H7 (cell line): Measurements from ENCODE around the gene KIF16B. TPM values are rescaled to one million over a fixed set of nuclear protein-coding genes. Genes with fewer than 3 reads are reported as not detected.

Source experiments
- DNase-seq: peaks from one replicate; pipeline ENCODE4 v3.0.0; 2012
- H3K27me3 ChIP-seq: 2 replicates; pipeline ENCODE4 v1.6.0; 2011; ENCODE audit warnings: mild to moderate bottlenecking, low read length; ENCODE audit not compliant: control insufficient read depth, insufficient read depth
- H3K36me3 ChIP-seq: replicated peaks from 2 replicates; pipeline ENCODE4 v1.5.1; 2011; ENCODE audit warnings: low read length; ENCODE audit not compliant: control insufficient read depth, insufficient read depth
- H3K4me3 ChIP-seq: 2 replicates; pipeline ENCODE4 v1.5.1; 2011; ENCODE audit warnings: low read depth, mild to moderate bottlenecking, control low read depth, low read length, moderate library complexity; ENCODE audit not compliant: insufficient read depth
- total RNA-seq: library from RNA; depleted of rRNA; stranded (reverse); fragments of >200 nt; shearing (Covaris generic); gene quantifications from 2 replicates; pipeline ENCODE4 v1.2.3, GENCODE V29; 2014

Gene KIF16B
- total RNA-seq, 1 experiment from 2014 or later: 7.4 TPM

GRCh38 chr20:16366529-16366928 lies 206.7 kb downstream of the KIF16B start:
- DNase-seq: no peak
- H3K36me3 ChIP-seq: no peaks in the 10 kb centered on the region
- H3K4me3 ChIP-seq: no peak overlapping the region
- H3K27me3 ChIP-seq: no peaks in the 10 kb centered on the region

GRCh38 chr20:16364320-16364687 lies 208.9 kb downstream of the KIF16B start:
- no peak for DNase-seq
- no peak overlapping the region for H3K4me3 ChIP-seq
- no peaks in the 10 kb centered on the region for H3K27me3 ChIP-seq
- H3K36me3 ChIP-seq: no peaks in the 10 kb centered on the region

- Histone ChIP-seq H3K4me3 (no peak overlapping the region), H3K36me3 (no peaks in the 10 kb centered on the region), H3K27me3 (no peaks in the 10 kb centered on the region)
- no peak for DNase-seq
Measured at GRCh38 chr20:16363506-16364319, 209.5 kb downstream of the KIF16B start.

- Histone ChIP-seq H3K36me3 (no peaks in the 10 kb centered on the region), H3K4me3 (no peak overlapping the region), H3K27me3 (no peaks in the 10 kb centered on the region)
- no peak for DNase-seq
Measured at GRCh38 chr20:16362642-16363041, 210.6 kb downstream of the KIF16B start.

GRCh38 chr20:16360668-16361067 lies 212.6 kb downstream of the KIF16B start:
- no peak for DNase-seq
- Histone ChIP-seq H3K36me3 (no peaks in the 10 kb centered on the region), H3K27me3 (no peaks in the 10 kb centered on the region), H3K4me3 (no peak overlapping the region)

GRCh38 chr20:16353417-16353781 lies 219.8 kb downstream of the KIF16B start:
- no peak overlapping the region for H3K4me3 ChIP-seq
- H3K36me3 ChIP-seq: no peaks in the 10 kb centered on the region
- H3K27me3 ChIP-seq: no peaks in the 10 kb centered on the region
- DNase-seq: no peak

- Histone ChIP-seq H3K27me3 (no peaks in the 10 kb centered on the region), H3K4me3 (no peak overlapping the region), H3K36me3 (no peaks in the 10 kb centered on the region)
- peak; percentile 17 for DNase-seq
Measured at GRCh38 chr20:16352751-16353416, 220.4 kb downstream of the KIF16B start.

- DNase-seq: no peak
- Histone ChIP-seq H3K27me3 (no peaks in the 10 kb centered on the region), H3K36me3 (no peaks in the 10 kb centered on the region), H3K4me3 (no peak overlapping the region)
Measured at GRCh38 chr20:16352321-16352720, 220.9 kb downstream of the KIF16B start.

- H3K36me3 ChIP-seq: no peaks in the 10 kb centered on the region
- H3K4me3 ChIP-seq: no peak overlapping the region
- no peaks in the 10 kb centered on the region for H3K27me3 ChIP-seq
- DNase-seq: no peak
Measured at GRCh38 chr20:16351415-16351814, 221.8 kb downstream of the KIF16B start.

GRCh38 chr20:16350465-16350864 lies 222.8 kb downstream of the KIF16B start:
- H3K4me3 ChIP-seq: no peak overlapping the region
- DNase-seq: no peak
- H3K27me3 ChIP-seq: no peaks in the 10 kb centered on the region
- H3K36me3 ChIP-seq: no peaks in the 10 kb centered on the region

GRCh38 chr20:16349523-16350260 lies 223.6 kb downstream of the KIF16B start:
- Histone ChIP-seq H3K36me3 (no peaks in the 10 kb centered on the region), H3K27me3 (no peaks in the 10 kb centered on the region), H3K4me3 (no peak overlapping the region)
- DNase-seq: no peak

- DNase-seq: no peak
- Histone ChIP-seq H3K4me3 (no peak overlapping the region), H3K27me3 (no peaks in the 10 kb centered on the region), H3K36me3 (no peaks in the 10 kb centered on the region)
Measured at GRCh38 chr20:16346956-16347355, 226.3 kb downstream of the KIF16B start.

GRCh38 chr20:16337707-16338106 lies 235.5 kb downstream of the KIF16B start:
- H3K27me3 ChIP-seq: no peaks in the 10 kb centered on the region
- H3K36me3 ChIP-seq: no peaks in the 10 kb centered on the region; the same call in 1 of the 2 replicates
- no peak overlapping the region for H3K4me3 ChIP-seq
- DNase-seq: no peak

GRCh38 chr20:16327606-16328005 lies 245.6 kb downstream of the KIF16B start:
- Histone ChIP-seq H3K4me3 (no peak overlapping the region), H3K36me3 (no peaks in the 10 kb centered on the region), H3K27me3 (no peaks in the 10 kb centered on the region)
- DNase-seq: no peak

- H3K36me3 ChIP-seq: no peaks in the 10 kb centered on the region
- DNase-seq: no peak
Measured at GRCh38 chr20:16321291-16321690, 252.0 kb downstream of the KIF16B start.

More at GRCh38 chr20:16321291-16321690, 252.0 kb downstream of the KIF16B start:
- Histone ChIP-seq H3K4me3 (no peak overlapping the region), H3K27me3 (no peaks in the 10 kb centered on the region)
